SK-N-SH (cell line): ENCODE data around the gene PDZRN4. TPM values are rescaled to one million over a fixed set of nuclear protein-coding genes. Genes with fewer than 3 reads are reported as not detected.

ENCODE experiments used
- CTCF ChIA-PET: fragments of 300-600, 350-600 bp; formaldehyde crosslinking; extraction: SDS; loops from one replicate; lab custom pipeline; 2021; lab: Yijun Ruan, JAX
- POLR2A ChIA-PET: fragments of 350-600 bp; sonication (Branson Sonifier 250); formaldehyde crosslinking; extraction: SDS; loops from one replicate; lab custom pipeline; 2020; ENCODE audit warnings: antibody characterized with exemption, inconsistent platforms; lab: Yijun Ruan, JAX
- DNase-seq: peaks from one replicate; pipeline ENCODE4 v3.0.0; 2012
- H2AFZ ChIP-seq: fragments of 200-600 bp; sonication (generic); 2 replicates; pipeline ENCODE4 v1.8.1; 2016; ENCODE audit warnings: antibody characterized with exemption, mild to moderate bottlenecking, low read depth
- H3F3A ChIP-seq: fragments of 200-600 bp; sonication (generic); replicated peaks from 2 replicates; pipeline ENCODE3; 2016; ENCODE audit warnings: antibody characterized with exemption, mild to moderate bottlenecking; ENCODE audit not compliant: insufficient read depth
- H3K27ac ChIP-seq, 2 experiments: fragments of 200-500 bp in 1 of 2; fragments of 200-600 bp in 1 of 2; sonication (Bioruptor generic) in 1 of 2; sonication (generic), shearing (Covaris generic) in 1 of 2; 2 replicates each; pipeline versions ENCODE4 v1.5.1 to v1.6.1; 2014 to 2016; ENCODE audit warnings: low read depth in 2 of 2, inconsistent platforms in 1 of 2, low read length in 1 of 2, mild to moderate bottlenecking in 1 of 2, mixed read lengths in 1 of 2
- H3K27me3 ChIP-seq: fragments of 200-600 bp; sonication (generic), shearing (Covaris generic); 2 replicates; pipeline ENCODE4 v1.6.1; 2016; ENCODE audit warnings: mixed run types; ENCODE audit not compliant: insufficient read depth
- H3K36me3 ChIP-seq, 2 experiments: fragments of 200-500 bp in 1 of 2; fragments of 200-600 bp in 1 of 2; sonication (Bioruptor generic) in 1 of 2; sonication (generic) in 1 of 2; replicated peaks in 1 of 2; 2 replicates each; pipeline versions ENCODE3 to v1.5.1; 2014 to 2016; ENCODE audit warnings: low read length in 1 of 2, mild to moderate bottlenecking in 1 of 2; ENCODE audit not compliant: insufficient read depth in 2 of 2, control insufficient read depth in 1 of 2
- H3K4me1 ChIP-seq, 2 experiments: fragments of 200-500 bp in 1 of 2; fragments of 200-600 bp in 1 of 2; sonication (Bioruptor generic) in 1 of 2; sonication (generic), shearing (Covaris generic) in 1 of 2; 2 replicates each; pipeline versions ENCODE4 v1.5.1 to v1.6.1; 2014 to 2016; ENCODE audit warnings: low read depth in 1 of 2, low read length in 1 of 2, mixed run types in 1 of 2; ENCODE audit not compliant: insufficient read depth in 2 of 2, control insufficient read depth in 1 of 2
- H3K4me2 ChIP-seq: fragments of 200-600 bp; sonication (generic), shearing (Covaris generic); 2 replicates; pipeline ENCODE4 v1.6.1; 2017; ENCODE audit warnings: mixed run types
- H3K4me3 ChIP-seq, 2 experiments: fragments of 200-500 bp in 1 of 2; fragments of 200-600 bp in 1 of 2; sonication (Bioruptor generic) in 1 of 2; sonication (generic), shearing (Covaris generic) in 1 of 2; 2 replicates each; pipeline versions ENCODE4 v1.5.1 to v1.8.1; 2014 to 2016; ENCODE audit warnings: low read depth in 2 of 2, inconsistent platforms in 1 of 2, low read length in 1 of 2, mild to moderate bottlenecking in 1 of 2, mixed read lengths in 1 of 2, moderate library complexity in 1 of 2
- H3K79me2 ChIP-seq: fragments of 200-600 bp; sonication (generic); 2 replicates; pipeline ENCODE4 v1.8.1; 2017; ENCODE audit warnings: mild to moderate bottlenecking; ENCODE audit not compliant: insufficient read depth
- H3K9ac ChIP-seq: fragments of 200-600 bp; sonication (generic); 2 replicates; pipeline ENCODE4 v1.6.1; 2017; ENCODE audit warnings: mixed run types
- H3K9me2 ChIP-seq: fragments of 200-600 bp; sonication (generic); 2 replicates; pipeline ENCODE4 v1.6.1; 2017; ENCODE audit warnings: mixed run types
- H3K9me3 ChIP-seq: fragments of 200-600 bp; sonication (generic); 2 replicates; pipeline ENCODE4 v1.6.1; 2017; ENCODE audit warnings: mixed run types, mild to moderate bottlenecking, moderate library complexity
- H4K20me1 ChIP-seq: fragments of 200-600 bp; sonication (generic); 2 replicates; pipeline ENCODE4 v1.6.1; 2017; ENCODE audit warnings: mild to moderate bottlenecking, mixed run types; ENCODE audit not compliant: insufficient read depth
- CHD2 ChIP-seq: fragments of 150-350 bp; IDR thresholded peaks from 2 replicates; pipeline ENCODE4 v1.6.1; 2018; ENCODE audit warnings: low read length; ENCODE audit not compliant: partially characterized antibody
- EP300 ChIP-seq, 2 experiments: IDR thresholded peaks; 2 replicates each; pipeline versions ENCODE4 v1.4.0 to v1.6.1; 2012; ENCODE audit warnings: borderline replicate concordance in 1 of 2, low read depth in 1 of 2, low read length in 1 of 2
- FOSL2 ChIP-seq: IDR thresholded peaks from 2 replicates; pipeline ENCODE4 v1.4.0; 2012; ENCODE audit warnings: low read depth, mild to moderate bottlenecking, moderate library complexity, borderline replicate concordance
- FOXJ3 ChIP-seq: sonication (generic); formaldehyde crosslinking; IDR thresholded peaks from 2 replicates; pipeline ENCODE4 v1.5.1; 2020; ENCODE audit warnings: mild to moderate bottlenecking, missing genetic modification reagents
- GATA2 ChIP-seq: sonication (generic); formaldehyde crosslinking; IDR thresholded peaks from 2 replicates; pipeline ENCODE4 v1.5.0; 2020; ENCODE audit warnings: mild to moderate bottlenecking, missing genetic modification reagents
- NFIC ChIP-seq: IDR thresholded peaks from 2 replicates; pipeline ENCODE4 v1.4.0; 2012; ENCODE audit warnings: borderline replicate concordance
- RCOR1 ChIP-seq: fragments of 150-350 bp; IDR thresholded peaks from 2 replicates; pipeline ENCODE4 v1.6.1; 2017; ENCODE audit warnings: antibody characterized with exemption, low read length
- RFX5 ChIP-seq: IDR thresholded peaks from 2 replicates; pipeline ENCODE4 v1.6.1; 2012; ENCODE audit warnings: mild to moderate bottlenecking, improper control_type of control experiment, low read length
- RXRA ChIP-seq: IDR thresholded peaks from 2 replicates; pipeline ENCODE4 v1.4.0; 2012; ENCODE audit warnings: low read depth, mild to moderate bottlenecking, borderline replicate concordance
- SIN3A ChIP-seq: IDR thresholded peaks from 2 replicates; pipeline ENCODE4 v1.6.1; 2012; ENCODE audit warnings: low read depth, mild to moderate bottlenecking, low read length, moderate library complexity, borderline replicate concordance
- SMC3 ChIP-seq: IDR thresholded peaks from 2 replicates; pipeline ENCODE4 v1.6.1; 2012; ENCODE audit warnings: low read depth, low read length, improper control_type of control experiment
- TCF12 ChIP-seq: IDR thresholded peaks from 2 replicates; pipeline ENCODE4 v1.4.0; 2012
- TEAD4 ChIP-seq: IDR thresholded peaks from 2 replicates; pipeline ENCODE4 v1.4.0; 2012; ENCODE audit warnings: mild to moderate bottlenecking, borderline replicate concordance; ENCODE audit not compliant: insufficient read depth
- YY1 ChIP-seq: IDR thresholded peaks from 2 replicates; pipeline ENCODE4 v1.4.0; 2012; ENCODE audit warnings: low read depth, mild to moderate bottlenecking
- WGBS: methylation state at CpG from one replicate; pipeline ENCODE4 v1.1.6; 2017; ENCODE audit warnings: low lambda C conversion rate; 5-methylcytosine and 5-hydroxymethylcytosine counted together
- polyA plus RNA-seq, 3 experiments: library from polyadenylated mRNA; depleted of rRNA; stranded (reverse); fragments of >200 nt; gene quantifications; 2 replicates each; pipeline ENCODE4 v1.2.3, GENCODE V29; 2012
- TF ChIP-seq, protein P1 (sequence below): fragments of 150-350 bp; IDR thresholded peaks from 2 replicates; pipeline ENCODE4 v1.6.1; 2017; ENCODE audit warnings: antibody characterized with exemption, low read length, low read depth, borderline replicate concordance
- TF ChIP-seq, protein P2 (sequence below): fragments of 200-600 bp; sonication (generic); IDR thresholded peaks from 2 replicates; pipeline ENCODE4 v1.6.1; 2017; ENCODE audit warnings: antibody characterized with exemption, mild to moderate bottlenecking, moderate library complexity

The PDZRN4 gene
- polyA plus RNA-seq, 1 of the 3 experiments (the other 2 are of a cell fraction) = 0.02 TPM

DNA sequence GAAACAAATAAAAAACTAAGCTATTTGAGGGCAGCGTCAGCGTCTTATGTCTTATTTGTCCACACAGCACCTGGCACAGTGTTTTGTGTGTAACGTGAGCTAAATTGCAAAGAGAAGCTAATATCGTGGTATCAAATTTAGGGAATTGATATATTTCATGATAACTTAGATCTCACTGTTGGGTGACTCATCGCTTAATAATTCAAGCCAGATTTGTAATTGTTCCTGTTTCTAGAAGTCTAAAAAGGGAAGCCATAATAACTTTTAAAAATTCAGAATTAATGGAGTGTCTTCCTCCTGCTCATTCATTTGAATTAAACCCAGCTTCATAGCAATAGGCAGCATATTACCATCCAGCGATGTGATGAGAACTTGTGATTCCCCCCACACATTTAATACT is 214.7 kb downstream of the PDZRN4 start:
- H3K27ac ChIP-seq = no peak overlapping the region
- H4K20me1 ChIP-seq = no peaks in the 10 kb centered on the region
- H3K79me2 ChIP-seq = no peaks in the 10 kb centered on the region
- H3K27me3 ChIP-seq = no peaks in the 10 kb centered on the region
- CTCF ChIA-PET = no interaction called here
- H3F3A ChIP-seq = no peaks in the 10 kb centered on the region
- H3K9me3 ChIP-seq = no peaks in the 10 kb centered on the region
- no peaks in the 10 kb centered on the region for H3K9me2 ChIP-seq
- TF ChIP-seq, protein P1, sequence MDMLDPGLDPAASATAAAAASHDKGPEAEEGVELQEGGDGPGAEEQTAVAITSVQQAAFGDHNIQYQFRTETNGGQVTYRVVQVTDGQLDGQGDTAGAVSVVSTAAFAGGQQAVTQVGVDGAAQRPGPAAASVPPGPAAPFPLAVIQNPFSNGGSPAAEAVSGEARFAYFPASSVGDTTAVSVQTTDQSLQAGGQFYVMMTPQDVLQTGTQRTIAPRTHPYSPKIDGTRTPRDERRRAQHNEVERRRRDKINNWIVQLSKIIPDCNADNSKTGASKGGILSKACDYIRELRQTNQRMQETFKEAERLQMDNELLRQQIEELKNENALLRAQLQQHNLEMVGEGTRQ = no peak
- TF ChIP-seq NFIC (no peak), TEAD4 (no peak), FOSL2 (no peak), GATA2 (CRISPR knock-in tag) (no peak), CHD2 (no peak), TCF12 (no peak), YY1 (no peak), RFX5 (no peak), EP300 (IDR thresholded peaks at IDR 0.05; ENCODE audit: borderline replicate concordance in 1 of 2, low read depth in 1 of 2, low read length in 1 of 2) (no peak)
- no peak overlapping the region for H3K4me3 ChIP-seq
- 64% methylated on average over 6 of the region's 6 CpGs for WGBS
- no peak overlapping the region for H3K4me2 ChIP-seq
- H2AFZ ChIP-seq = no peak overlapping the region
- no peaks in the 10 kb centered on the region; a peak in 1 of 4 replicates for H3K4me1 ChIP-seq
- no peak overlapping the region for H3K9ac ChIP-seq
- POLR2A ChIA-PET = no interaction called here
- no peaks in the 10 kb centered on the region for H3K36me3 ChIP-seq
- DNase-seq = no peak

DNA sequence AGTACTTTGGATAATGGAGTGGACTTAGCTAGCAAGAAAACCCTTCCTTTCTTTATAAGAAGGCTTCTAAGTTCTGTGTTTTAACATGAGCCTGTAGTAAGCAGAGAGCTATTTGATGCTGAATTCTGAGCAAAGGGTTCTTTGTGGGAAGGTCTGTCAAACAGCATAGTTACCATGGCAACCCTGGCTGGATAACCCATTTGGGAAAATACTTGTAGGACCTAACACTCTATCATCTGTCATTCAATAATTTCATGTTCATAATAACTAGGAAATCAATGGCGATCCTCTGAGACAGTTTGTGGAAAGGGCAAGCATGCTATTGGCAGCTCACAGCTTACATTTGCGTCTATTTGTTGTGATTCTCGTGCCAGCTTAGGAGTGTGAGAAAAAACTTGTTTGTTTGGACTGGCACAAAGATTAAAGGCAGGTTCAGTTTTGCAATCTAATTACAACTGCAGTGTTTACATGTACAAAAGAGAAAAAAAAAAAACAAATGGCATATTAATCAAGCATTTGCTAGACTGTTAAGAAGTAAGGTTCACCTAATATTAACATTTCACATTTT is 219.2 kb downstream of the PDZRN4 start:
- Histone ChIP-seq H3K27ac (no peak overlapping the region), H3K4me2 (no peak overlapping the region), H3F3A (no peaks in the 10 kb centered on the region), H2AFZ (no peak overlapping the region), H3K9me2 (no peaks in the 10 kb centered on the region; the same call in 1 of the 2 replicates), H3K4me3 (no peak overlapping the region), H3K4me1 (no peaks in the 10 kb centered on the region; a peak in 1 of 4 replicates), H3K27me3 (no peaks in the 10 kb centered on the region), H3K9me3 (no peaks in the 10 kb centered on the region), H3K36me3 (no peaks in the 10 kb centered on the region), H3K79me2 (no peaks in the 10 kb centered on the region), H3K9ac (no peak overlapping the region), H4K20me1 (no peaks in the 10 kb centered on the region)
- no peak for DNase-seq
- POLR2A ChIA-PET = no interaction called here
- CTCF ChIA-PET = interaction anchor here (1.3 kb wide), 1 partner anchor 11 kb away, joined by 3 read pairs; no protein-coding TSS in a partner anchor
- WGBS = 50% methylated on average over 3 of the region's 3 CpGs
- TF ChIP-seq SMC3 = no peak
- TF ChIP-seq RCOR1 = no peak
- TF ChIP-seq, protein P2, sequence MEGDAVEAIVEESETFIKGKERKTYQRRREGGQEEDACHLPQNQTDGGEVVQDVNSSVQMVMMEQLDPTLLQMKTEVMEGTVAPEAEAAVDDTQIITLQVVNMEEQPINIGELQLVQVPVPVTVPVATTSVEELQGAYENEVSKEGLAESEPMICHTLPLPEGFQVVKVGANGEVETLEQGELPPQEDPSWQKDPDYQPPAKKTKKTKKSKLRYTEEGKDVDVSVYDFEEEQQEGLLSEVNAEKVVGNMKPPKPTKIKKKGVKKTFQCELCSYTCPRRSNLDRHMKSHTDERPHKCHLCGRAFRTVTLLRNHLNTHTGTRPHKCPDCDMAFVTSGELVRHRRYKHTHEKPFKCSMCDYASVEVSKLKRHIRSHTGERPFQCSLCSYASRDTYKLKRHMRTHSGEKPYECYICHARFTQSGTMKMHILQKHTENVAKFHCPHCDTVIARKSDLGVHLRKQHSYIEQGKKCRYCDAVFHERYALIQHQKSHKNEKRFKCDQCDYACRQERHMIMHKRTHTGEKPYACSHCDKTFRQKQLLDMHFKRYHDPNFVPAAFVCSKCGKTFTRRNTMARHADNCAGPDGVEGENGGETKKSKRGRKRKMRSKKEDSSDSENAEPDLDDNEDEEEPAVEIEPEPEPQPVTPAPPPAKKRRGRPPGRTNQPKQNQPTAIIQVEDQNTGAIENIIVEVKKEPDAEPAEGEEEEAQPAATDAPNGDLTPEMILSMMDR = no peak
- no peak for TF ChIP-seq SIN3A
- TF ChIP-seq FOXJ3 (CRISPR knock-in tag) = no peak
- no peak for TF ChIP-seq RXRA
- TF ChIP-seq EP300 (IDR thresholded peaks at IDR 0.05; ENCODE audit: borderline replicate concordance in 1 of 2, low read depth in 1 of 2, low read length in 1 of 2) = no peak
